Hematopoietic multipotent progenitor cell treated with erythropoietin and hydrocortisone succinate and interleukin-3 and kit ligand, for 15 days (in vitro differentiated cells): Measurements from ENCODE around the gene ANO10.
"Not testable (repeated sequence)": the region's sequence is repeated elsewhere in the genome, so short reads cannot be mapped to it uniquely, and the experiment has no call there.

Experiments used
- DNase-seq: peaks from one replicate; pipeline ENCODE4 v3.0.0-alpha.2; 2015; ENCODE audit warnings: low spot score

Gene ANO10

GRCh38 chr3:43580181-43580580 lies 41.6 kb downstream of the ANO10 start:
- DNase-seq = no peak

- no peak for DNase-seq
Measured at GRCh38 chr3:43573576-43573975, 48.2 kb downstream of the ANO10 start.

- not testable (repeated sequence) for DNase-seq
Measured at GRCh38 chr3:43565661-43566341, 56.0 kb downstream of the ANO10 start.

- DNase-seq = no peak
Measured at GRCh38 chr3:43559961-43560360, 61.9 kb downstream of the ANO10 start.

- no peak for DNase-seq
Measured at GRCh38 chr3:43558171-43558570, 63.6 kb downstream of the ANO10 start.

GRCh38 chr3:43549626-43550290 lies 72.1 kb downstream of the ANO10 start:
- no peak for DNase-seq

GRCh38 chr3:43544277-43544676 lies 77.5 kb downstream of the ANO10 start:
- DNase-seq = peak; percentile 83

GRCh38 chr3:43542328-43543043 lies 79.3 kb downstream of the ANO10 start:
- no peak for DNase-seq

- no peak for DNase-seq
Measured at GRCh38 chr3:43540624-43541023, 81.2 kb downstream of the ANO10 start.

GRCh38 chr3:43539321-43539720 lies 82.5 kb downstream of the ANO10 start:
- no peak for DNase-seq

GRCh38 chr3:43537225-43537624 lies 84.6 kb downstream of the ANO10 start:
- DNase-seq = no peak

GRCh38 chr3:43534675-43535074 lies 87.1 kb downstream of the ANO10 start:
- no peak for DNase-seq

- DNase-seq = no peak
Measured at GRCh38 chr3:43533009-43533408, 88.8 kb downstream of the ANO10 start.

GRCh38 chr3:43531835-43532234 lies 90.0 kb downstream of the ANO10 start:
- no peak for DNase-seq

GRCh38 chr3:43528498-43529099 lies 93.2 kb downstream of the ANO10 start:
- DNase-seq = no peak

GRCh38 chr3:43526956-43527355 lies 94.9 kb downstream of the ANO10 start:
- DNase-seq = no peak

- DNase-seq = no peak
Measured at GRCh38 chr3:43525941-43526607, 95.7 kb downstream of the ANO10 start.

- DNase-seq = no peak
Measured at GRCh38 chr3:43525386-43525785, 96.4 kb downstream of the ANO10 start.

- no peak for DNase-seq
Measured at GRCh38 chr3:43523454-43524053, 98.3 kb downstream of the ANO10 start.

GRCh38 chr3:43522727-43523362 lies 99.0 kb downstream of the ANO10 start:
- no peak for DNase-seq

GRCh38 chr3:43521941-43522340 lies 99.9 kb downstream of the ANO10 start:
- no peak for DNase-seq
